ENCODE measurements around the gene TMEM14C. TPM values are rescaled to one million over a fixed set of nuclear protein-coding genes. Genes with fewer than 3 reads are reported as not detected.

Gene TMEM14C
- total RNA-seq, 1 donor from 2014 or later: 132 TPM

GRCh38 chr6:10756085-10756484 is 33.2 kb downstream of the TMEM14C start:
- Histone ChIP-seq H3K4me1 (peaks cover 17% of the 10 kb centered on the region), H3K27me3 (ENCODE audit: low read depth) (no peaks in the 10 kb centered on the region), H3K4me3 (no peak overlapping the region), H3K9me3 (replicated peaks) (no peaks in the 10 kb centered on the region), H3K36me3 (peaks cover 49% of the 10 kb centered on the region), H3K27ac (replicated peaks) (no peak overlapping the region)
- TF ChIP-seq, protein P1, sequence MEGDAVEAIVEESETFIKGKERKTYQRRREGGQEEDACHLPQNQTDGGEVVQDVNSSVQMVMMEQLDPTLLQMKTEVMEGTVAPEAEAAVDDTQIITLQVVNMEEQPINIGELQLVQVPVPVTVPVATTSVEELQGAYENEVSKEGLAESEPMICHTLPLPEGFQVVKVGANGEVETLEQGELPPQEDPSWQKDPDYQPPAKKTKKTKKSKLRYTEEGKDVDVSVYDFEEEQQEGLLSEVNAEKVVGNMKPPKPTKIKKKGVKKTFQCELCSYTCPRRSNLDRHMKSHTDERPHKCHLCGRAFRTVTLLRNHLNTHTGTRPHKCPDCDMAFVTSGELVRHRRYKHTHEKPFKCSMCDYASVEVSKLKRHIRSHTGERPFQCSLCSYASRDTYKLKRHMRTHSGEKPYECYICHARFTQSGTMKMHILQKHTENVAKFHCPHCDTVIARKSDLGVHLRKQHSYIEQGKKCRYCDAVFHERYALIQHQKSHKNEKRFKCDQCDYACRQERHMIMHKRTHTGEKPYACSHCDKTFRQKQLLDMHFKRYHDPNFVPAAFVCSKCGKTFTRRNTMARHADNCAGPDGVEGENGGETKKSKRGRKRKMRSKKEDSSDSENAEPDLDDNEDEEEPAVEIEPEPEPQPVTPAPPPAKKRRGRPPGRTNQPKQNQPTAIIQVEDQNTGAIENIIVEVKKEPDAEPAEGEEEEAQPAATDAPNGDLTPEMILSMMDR (IDR thresholded peaks at IDR 0.05; ENCODE audit: borderline replicate concordance): no peak
- intact Hi-C loops (cut with micrococcal nuclease): no loop called here
- no peak for DNase-seq

DNA sequence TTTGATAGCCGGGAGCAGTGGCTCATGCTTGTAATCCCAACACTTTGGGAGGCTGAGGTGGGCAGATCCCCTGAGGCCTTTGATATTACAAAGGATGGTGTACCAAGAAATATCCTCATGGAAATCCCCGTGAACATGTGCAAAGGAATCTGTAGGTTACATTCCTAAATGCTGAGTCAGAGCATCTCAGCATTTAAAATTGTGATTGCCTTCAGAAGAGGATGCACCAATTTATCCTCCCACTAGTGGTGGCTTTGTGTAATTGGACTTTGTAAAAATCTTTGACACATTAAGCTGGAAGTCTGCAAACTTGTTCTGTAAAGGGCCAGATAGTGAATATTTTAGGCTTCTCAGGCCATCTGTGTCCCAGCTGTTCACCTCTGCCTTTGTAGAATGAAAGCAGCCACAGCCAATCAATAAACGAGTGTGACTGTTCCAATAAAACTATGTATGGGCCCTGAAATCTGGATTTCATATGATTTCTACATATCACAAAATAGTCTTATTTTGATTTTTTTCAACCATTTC is 36.5 kb downstream of the TMEM14C start:
- peaks cover 34% of the 10 kb centered on the region for H3K36me3 ChIP-seq
- H3K27ac ChIP-seq (replicated peaks): peak overlapping the region; percentile 22

GRCh38 chr6:10759884-10760329 is 37.0 kb downstream of the TMEM14C start:
- DNase-seq: no peak
- H3K4me1 ChIP-seq: peaks cover 11% of the 10 kb centered on the region
- TF ChIP-seq, protein P1 (IDR thresholded peaks at IDR 0.05; ENCODE audit: borderline replicate concordance): no peak
- intact Hi-C loops (cut with micrococcal nuclease): no loop called here
- H3K4me3 ChIP-seq: no peak overlapping the region
- no peaks in the 10 kb centered on the region for H3K27me3 ChIP-seq (ENCODE audit: low read depth)
- H3K9me3 ChIP-seq (replicated peaks): no peaks in the 10 kb centered on the region
- H3K36me3 ChIP-seq: peaks cover 29% of the 10 kb centered on the region
- H3K27ac ChIP-seq (replicated peaks): peak overlapping the region; percentile 22

More for the DNA sequence above, 36.5 kb downstream of the TMEM14C start:
- intact Hi-C loops (cut with micrococcal nuclease): no loop called here
- Histone ChIP-seq H3K4me1 (peaks cover 11% of the 10 kb centered on the region), H3K4me3 (no peak overlapping the region), H3K9me3 (replicated peaks) (no peaks in the 10 kb centered on the region), H3K27me3 (ENCODE audit: low read depth) (no peaks in the 10 kb centered on the region)
- TF ChIP-seq, protein P1 (IDR thresholded peaks at IDR 0.05; ENCODE audit: borderline replicate concordance): peak; percentile 56
- no peak for DNase-seq

DNA sequence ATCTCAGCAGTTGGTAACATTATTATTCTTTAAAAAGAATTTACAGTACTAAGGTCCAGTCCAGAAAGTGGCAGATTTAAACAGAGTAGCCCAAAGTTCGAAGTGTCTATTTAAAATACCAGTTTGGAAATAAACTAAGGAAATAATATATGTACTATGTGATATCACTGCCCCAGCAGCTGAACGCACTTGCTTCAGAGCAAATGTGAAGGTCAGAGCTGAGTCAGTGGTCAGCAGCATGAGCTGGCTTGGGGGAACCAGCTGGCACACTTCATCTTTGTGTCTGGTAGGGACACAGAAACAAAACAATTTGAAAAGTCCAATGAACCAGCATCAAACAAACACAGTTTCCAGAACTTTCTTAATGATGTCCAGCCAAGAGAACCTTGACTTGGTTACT is 40.1 kb downstream of the TMEM14C start:
- H3K4me1 ChIP-seq: peaks cover 11% of the 10 kb centered on the region
- DNase-seq: no peak
- H3K4me3 ChIP-seq: no peak overlapping the region
- peaks cover under 1% of the 10 kb centered on the region for H3K36me3 ChIP-seq
- TF ChIP-seq, protein P1 (IDR thresholded peaks at IDR 0.05; ENCODE audit: borderline replicate concordance): no peak
- no peaks in the 10 kb centered on the region for H3K9me3 ChIP-seq (replicated peaks)
- intact Hi-C loops (cut with micrococcal nuclease): no loop called here
- no peak overlapping the region for H3K27ac ChIP-seq (replicated peaks)
- H3K27me3 ChIP-seq (ENCODE audit: low read depth): no peaks in the 10 kb centered on the region

- intact Hi-C loops (cut with micrococcal nuclease): no loop called here
- no peak for DNase-seq
These were observed 46.5 kb downstream of the TMEM14C start for GRCh38 chr6:10769419-10769818.

More at GRCh38 chr6:10769419-10769818, 46.5 kb downstream of the TMEM14C start:
- H3K27me3 ChIP-seq (ENCODE audit: low read depth): no peaks in the 10 kb centered on the region
- no peak overlapping the region for H3K27ac ChIP-seq (replicated peaks)
- no peaks in the 10 kb centered on the region for H3K9me3 ChIP-seq (replicated peaks)
- peaks cover 26% of the 10 kb centered on the region for H3K36me3 ChIP-seq
- TF ChIP-seq, protein P1 (IDR thresholded peaks at IDR 0.05; ENCODE audit: borderline replicate concordance): no peak
- H3K4me3 ChIP-seq: no peak overlapping the region
- H3K4me1 ChIP-seq: no peaks in the 10 kb centered on the region
